HG03460 (cell line): ENCODE measurements around the gene PIK3AP1.
"Not testable (repeated sequence)": the region's sequence is repeated elsewhere in the genome, so short reads cannot be mapped to it uniquely, and the experiment has no call there.

Source experiments
- ATAC-seq: cut with Tn5 transposase; IDR thresholded peaks from one replicate; pipeline ENCODE4 v1.9.1; 2021; ENCODE audit not compliant: unreplicated experiment

The PIK3AP1 gene

DNA sequence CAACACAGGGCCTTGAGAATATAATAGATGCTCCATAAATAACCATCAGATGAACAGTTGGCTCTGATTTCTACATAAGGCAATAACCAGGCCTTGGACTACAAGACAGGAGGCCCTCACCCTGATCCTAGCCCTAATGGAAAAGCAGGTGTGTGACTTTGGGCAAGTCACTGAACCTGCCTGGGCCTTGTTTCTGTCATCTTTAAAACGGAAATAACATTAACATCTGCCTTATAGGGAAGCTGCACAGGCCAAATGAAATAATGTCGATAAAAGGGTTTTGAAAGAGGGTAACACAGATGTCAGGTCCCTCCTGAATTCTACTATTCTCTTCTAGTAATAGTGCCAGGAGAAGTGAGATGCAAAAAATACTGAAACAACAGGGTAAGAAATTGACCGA lies 20.7 kb downstream of the PIK3AP1 start:
- ATAC-seq = no peak

DNA sequence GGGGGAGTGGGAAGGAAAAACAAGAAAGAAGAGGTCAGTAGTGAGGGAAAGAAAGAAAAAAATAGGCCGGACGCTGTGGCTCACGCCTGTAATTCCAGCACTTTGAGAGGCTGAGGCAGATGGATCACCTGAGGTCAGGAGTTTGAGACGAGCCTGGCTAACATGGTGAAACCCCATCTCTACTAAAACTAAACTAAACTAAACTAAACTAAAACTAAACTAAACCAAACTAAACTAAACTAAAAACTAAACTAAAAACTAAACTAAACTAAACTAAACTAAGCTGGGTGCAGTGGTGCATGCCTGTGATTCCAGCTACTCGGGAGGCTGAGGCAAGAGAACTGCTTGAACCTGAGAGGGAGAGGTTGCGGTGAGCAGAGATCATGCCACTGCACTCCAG lies 22.0 kb downstream of the PIK3AP1 start:
- not testable (repeated sequence) for ATAC-seq

DNA sequence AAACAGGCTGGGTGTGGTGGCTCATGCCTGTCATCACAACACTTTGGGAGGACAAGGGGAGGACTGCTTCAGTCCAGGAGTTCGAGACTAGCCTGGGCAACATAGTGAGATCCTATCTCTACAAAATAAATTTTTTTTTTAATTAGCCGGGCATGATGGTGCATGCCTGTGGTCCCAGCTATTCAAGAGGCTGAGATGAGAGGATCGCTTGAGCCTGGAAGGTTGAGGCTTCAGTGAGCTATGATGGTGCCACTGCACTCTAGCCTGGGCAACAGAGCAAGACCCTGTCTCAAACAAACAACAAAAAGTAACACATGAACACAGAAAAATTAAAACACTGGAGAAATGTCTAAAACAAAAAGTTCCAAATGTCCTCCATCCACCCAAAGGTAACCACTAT lies 22.9 kb downstream of the PIK3AP1 start:
- no peak for ATAC-seq

DNA sequence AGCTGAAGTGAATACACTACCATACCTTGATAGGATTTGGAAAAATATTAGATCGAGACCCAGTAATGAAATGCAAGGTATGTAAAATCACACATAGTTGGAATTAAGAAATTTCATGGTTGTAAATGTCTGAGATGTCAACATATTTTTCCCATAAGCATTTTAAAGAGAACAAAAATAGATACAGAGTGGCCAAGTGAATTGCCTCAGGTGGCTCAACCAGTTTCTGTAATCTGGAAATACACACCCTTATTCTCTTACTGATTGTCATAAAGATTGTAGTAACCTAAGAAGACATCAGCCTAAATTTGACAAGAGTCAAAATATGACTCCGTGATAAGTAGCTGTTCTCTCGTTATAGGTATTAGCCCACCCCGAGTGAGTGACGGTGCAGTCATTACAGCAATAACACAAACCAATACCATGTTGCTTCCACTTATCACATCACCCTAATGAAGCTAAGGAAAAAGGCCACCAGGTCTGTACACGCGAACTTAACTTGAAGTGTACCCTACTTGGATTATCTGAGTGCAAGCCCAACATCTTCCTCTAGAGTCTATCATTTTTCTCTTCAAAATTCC lies 23.4 kb downstream of the PIK3AP1 start:
- ATAC-seq = no peak

DNA sequence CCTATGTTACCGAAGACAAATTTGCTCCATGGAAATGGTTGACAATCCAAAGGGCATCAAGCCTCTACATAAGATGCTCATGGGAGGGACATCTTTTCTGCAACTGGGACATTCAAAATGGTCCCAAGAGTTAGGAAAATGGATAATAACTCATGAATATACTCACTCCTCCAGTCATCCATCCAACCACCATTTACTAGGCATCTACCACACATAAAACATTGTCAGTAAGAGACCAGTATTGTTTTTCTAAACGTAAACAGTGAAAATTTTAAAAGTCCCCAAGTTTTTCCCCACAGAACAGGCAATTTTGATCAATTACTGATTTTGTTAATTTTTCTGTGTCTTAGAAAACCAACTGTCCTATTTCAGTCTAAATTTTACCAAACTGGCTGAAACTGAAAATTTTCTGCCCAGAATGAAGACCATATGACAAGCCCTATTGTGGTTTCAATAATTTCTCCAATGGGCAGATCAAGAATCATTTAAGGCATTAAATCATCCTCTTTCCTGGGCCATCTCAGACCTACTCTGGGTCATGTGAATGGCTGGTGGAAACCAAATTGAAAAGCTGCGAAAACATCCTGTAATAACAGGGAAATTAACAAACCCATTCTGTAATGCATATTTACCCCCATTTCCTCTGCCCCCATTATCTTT lies 24.2 kb downstream of the PIK3AP1 start:
- no peak for ATAC-seq

DNA sequence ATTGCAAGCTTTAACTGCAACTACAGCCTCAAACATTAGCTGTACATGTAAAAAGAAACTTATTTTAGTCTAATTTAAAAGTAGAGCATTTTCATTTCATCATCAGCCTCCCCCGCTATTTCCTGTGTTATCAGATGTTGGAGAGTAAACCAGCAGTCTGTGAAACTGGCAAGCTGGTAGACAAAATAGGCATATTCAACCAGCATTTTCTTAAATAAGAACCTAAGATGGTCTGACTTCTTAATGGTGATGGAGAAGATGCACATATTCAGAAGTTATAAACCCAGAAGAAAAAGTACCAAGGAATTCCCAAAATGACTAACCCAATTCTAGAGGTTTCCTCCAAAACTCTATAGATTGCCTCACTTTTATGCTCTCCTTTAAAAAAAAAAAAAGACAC lies 24.9 kb downstream of the PIK3AP1 start:
- ATAC-seq = no peak

DNA sequence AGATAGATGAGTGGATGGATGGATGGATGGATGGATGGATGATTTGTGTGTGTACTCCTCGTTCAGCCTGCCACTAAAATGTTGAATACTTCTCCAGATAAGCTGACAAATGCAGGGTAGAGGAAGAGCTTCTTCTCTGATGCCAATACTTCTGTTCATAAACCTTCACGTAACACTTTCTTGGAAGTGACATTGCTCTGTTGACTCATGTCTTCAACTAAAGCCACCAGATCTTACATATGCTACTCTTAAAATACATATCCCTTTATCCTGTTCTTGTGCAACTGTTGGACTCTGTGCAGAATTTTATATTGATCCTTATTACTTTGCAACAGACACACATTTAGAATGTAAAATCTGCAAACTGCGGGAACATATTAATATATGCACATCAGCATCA lies 26.9 kb downstream of the PIK3AP1 start:
- no peak for ATAC-seq

DNA sequence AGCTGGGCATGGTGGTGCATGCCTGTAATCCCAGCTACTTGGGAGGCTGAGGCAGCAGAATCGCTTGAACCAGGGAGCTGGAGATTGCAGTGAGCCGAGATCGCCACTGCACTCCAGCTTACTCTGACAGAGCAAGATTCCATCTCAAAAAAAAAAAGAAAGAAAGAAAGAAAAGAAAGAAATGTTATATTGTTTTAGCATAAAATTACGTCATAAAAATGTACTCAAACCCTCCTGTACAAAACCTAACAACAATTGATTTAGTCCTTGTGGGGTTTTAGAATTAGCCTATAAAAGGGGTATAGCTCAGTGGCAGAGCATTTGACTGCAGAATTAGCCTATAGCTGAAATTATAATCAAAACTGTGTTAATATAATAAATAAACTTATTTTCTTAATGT lies 27.9 kb downstream of the PIK3AP1 start:
- ATAC-seq = no peak

DNA sequence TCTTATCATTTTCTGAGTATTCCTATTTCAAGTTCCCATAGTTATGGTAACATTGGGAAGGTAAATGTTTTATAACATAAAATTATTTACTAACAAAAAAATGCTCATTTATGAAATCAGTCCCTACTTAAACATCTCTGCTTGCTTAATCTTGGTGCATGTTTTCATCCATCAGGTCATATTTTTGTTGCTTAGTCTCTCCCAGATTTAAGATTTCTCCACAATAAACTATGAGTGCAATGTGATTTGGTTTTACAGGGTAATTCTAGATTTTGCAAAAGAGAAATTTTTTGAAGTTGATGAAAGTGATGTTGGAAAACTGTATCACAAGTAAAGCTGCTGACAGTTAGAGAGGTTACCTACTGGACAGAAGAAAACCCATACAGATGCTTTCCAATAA lies 28.6 kb downstream of the PIK3AP1 start:
- ATAC-seq = no peak

DNA sequence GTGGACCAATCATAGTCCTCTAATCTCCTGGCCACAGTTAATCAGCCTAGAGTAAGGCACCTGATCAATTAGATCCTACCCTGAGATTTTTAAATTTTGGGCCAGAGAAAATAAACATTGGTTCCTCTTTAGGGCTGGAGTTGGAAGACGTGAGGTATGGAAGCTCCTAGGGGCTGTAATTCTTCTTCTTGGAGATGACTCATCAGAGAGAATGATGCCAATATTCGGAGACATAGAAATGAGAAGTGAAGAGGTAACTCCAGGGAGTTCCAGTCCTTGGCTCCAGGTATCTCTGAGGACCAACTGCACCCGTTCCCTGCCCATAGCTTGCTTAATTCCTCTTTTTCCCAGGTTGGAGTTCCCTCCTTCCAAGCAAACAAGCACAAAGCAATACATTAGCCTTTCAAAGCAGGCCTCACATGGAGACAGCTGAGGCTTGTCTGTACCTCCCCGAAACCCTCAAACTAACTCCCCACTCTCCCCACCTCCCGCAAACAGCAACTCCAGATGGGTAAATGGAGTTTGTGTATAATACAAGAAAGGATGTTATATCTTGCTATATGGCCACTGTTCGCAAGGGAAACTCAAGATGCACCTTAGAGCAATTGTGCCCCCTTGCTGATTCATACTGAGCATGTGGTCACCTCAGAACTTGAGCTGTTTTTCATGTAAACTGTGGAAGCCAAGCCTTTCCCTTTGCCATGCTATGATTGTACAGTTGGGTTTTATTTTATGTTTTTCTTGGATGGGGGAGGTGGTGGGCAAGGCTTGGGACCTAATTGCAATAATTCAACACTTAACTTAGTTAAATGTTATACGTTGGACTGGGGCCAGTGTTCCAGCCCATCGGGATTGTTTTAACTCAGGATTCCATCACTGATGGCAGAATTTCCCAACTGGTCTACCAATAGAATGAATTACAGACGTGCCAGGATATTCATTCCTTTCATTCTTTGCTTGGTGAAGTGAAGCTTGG lies 29.3 kb downstream of the PIK3AP1 start:
- ATAC-seq = no peak

DNA sequence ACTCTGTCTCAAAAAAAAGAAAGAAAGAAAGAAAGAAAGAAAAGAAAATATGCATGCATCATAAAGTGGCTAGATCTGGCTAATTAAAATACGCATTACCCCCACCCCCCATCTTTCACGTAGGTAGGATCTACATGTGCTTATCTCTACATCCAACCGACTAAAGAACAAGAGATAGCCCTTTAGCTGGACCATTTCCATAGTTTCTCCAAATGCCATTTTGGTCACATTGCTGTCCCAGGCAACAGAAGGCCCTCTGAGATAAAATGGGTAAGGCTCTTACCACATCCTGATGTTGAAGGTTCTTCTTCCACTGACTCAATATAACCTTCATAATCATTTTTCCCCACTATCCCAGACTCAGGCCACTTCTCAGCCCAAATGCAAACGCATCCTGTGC lies 31.5 kb downstream of the PIK3AP1 start:
- no peak for ATAC-seq

DNA sequence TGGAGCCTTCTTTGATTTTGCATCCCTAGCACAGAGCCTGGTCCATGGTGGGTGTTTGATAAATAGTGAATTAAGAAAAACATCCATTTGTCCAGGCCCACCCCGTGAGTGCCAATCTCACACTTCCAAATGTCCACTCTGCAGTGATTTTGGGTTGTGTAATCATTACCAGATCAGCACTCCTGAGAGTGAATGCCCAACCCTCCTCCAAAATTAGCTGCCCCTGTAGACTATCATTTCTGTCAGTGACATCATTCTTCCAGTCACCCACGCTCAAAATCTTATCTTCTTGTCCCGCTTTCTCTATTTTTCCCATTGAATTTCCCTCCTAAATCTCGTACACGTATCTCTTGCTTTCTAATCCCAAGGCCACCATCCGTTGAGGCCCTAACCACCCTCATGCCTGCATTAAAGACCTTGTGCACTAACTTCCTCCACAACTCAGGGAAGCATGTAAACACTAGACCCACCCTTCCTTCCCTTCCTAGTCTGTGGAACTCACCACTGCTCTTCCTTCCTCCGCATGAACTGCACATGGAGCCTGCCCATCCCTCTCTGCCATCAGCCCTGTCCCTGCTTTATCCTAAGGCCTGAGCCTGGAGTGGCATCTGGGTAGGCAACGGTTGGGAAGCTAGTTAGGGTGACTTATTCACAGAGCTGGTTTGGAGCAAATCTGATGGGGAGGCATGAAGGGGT lies 32.8 kb downstream of the PIK3AP1 start:
- no peak for ATAC-seq

DNA sequence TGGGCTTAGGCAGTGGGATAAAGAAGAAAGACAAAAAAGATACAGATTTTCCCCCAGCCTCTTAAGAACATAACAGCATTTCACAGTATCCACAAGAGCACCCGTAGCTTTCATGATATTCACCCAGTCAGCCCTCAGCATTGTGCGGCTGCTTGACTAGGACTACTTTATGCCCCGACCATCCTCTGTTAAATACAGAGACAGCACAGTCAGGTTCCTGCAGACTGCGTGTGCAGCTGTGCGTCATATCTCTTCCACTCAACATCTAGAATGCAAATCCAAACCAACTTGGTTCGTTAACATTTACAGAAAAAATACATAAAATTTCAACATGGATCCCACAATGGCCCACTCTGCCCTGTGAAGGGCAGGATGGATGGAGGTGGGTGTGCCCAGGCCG lies 33.8 kb downstream of the PIK3AP1 start:
- no peak for ATAC-seq

DNA sequence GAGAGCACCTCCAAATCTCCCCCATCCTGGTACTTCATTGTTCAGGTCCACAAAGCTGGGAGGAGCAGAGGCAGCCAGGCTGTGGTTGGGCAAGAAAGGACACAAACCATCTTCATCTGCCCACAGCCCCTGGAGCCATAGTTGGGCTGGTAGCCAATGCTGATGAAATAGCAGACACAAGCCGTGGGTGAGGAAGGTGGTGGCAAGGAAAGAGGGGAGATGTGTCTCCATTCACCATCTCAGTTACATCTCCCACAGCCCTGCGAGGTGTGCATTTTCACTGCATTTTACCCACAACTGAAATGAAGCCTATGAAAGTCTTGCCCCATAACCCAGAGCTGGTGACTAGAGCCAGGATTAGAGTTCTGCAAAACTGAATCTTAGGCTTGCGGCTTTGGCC lies 35.0 kb downstream of the PIK3AP1 start:
- ATAC-seq = no peak

DNA sequence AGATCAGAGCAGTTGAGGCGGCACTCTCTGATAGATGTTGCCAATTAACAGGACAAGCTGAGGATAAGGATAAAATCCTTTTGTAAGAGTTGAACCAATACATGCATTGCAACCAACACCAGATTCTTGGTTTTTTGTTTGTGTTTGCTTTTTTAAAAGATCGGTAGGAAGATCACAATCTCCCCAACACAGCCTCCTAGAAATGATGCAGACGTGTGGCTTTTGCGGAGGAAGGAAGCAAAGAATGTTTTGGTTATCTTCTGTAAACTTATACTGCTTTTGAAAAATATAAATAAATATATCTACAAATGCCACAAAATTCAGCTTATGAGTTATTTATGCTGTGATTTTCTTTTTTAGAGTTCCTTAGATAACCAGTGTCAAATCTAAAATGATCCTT lies 35.5 kb downstream of the PIK3AP1 start:
- ATAC-seq = no peak

DNA sequence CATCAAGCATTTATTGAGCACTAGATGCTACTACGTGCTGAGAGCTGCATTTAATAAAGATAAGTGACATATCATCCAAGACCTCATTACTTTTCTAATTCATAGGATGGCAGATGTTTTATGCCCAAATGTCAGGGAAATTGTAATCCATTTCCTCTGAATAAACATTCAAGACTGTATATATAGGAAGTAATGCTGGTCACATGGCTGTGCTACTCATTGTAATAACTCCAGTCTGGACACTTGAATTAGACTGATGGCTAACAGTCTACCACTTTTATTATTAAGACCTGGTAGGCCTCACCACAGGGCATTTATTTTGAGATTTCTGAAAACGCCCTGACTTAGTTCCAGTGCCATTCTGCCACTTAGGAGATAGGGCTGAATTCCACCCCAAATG lies 36.6 kb downstream of the PIK3AP1 start:
- no peak for ATAC-seq

DNA sequence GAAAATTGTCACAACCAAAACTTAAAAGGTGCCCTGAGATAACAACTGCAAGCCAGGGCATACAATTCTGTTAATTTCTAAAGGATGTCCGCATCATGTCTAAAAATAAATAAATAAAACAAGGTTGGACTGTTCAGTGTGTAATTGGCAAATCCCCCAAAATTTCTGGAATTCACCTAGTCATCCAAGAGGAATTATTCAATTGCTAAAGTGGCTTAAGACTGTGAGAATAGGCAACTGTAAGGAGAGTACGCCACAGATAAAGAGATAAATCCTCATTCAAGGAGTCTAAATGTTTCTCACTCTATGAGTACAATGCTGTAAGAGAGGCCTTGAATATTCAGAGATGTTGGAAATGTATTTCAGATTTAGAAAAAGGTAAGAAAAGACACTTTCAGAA lies 37.2 kb downstream of the PIK3AP1 start:
- ATAC-seq = no peak

DNA sequence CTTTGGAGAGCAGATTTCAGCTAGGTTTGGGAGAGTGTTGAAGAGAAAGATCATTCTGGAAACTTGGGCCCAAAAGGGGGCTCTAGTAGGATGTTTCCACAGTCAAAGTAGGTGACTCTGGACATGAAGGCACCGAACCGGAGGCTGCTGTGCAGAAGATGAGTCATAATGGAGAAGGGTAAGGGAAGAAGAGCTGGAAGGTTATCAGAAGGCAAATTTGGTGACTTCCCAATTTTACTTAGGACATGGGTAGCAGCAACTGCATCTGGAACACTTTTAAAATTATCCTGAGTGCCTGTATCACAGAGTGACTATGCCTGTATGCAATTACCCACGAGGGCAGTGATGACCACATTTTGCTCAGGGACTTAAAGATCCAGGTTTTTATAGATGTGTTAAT lies 38.8 kb downstream of the PIK3AP1 start:
- no peak for ATAC-seq

DNA sequence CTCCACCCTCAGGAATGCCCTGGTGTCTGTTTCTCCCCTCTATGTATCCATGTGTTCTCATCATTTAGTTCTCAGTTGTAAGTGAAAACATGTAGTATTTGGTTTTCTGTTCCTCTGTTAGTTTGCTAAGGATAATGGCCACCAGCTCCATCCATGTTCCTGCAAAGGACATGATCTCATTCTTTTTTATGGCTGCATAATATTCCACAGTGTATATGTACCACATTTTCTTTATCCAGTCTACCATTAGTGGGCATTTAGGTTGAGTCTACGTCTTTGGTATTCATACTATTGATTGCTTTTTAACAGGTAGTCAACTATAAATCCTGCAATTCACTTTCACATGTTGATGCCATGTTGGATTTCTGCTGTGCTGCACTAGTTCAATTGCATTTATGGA lies 39.9 kb downstream of the PIK3AP1 start:
- not testable (repeated sequence) for ATAC-seq

DNA sequence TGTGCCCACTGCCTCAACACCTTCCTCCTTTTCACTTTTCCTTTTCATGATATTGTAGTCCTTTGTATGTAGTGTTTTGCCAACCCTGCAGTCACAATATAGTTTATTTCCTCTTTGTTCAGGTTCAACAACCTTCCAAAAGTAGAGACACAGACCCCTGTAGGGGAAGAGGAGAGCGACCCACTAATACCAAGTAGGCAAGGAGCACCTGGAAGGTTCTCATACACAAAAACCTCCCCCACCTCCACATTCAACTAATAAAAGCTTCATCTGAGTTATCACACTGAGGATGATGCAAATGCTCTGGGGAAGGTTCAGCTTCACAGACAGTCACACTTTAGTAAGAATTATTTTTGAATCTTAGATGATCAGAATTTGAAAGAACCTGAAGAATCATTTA lies 41.6 kb downstream of the PIK3AP1 start:
- no peak for ATAC-seq

DNA sequence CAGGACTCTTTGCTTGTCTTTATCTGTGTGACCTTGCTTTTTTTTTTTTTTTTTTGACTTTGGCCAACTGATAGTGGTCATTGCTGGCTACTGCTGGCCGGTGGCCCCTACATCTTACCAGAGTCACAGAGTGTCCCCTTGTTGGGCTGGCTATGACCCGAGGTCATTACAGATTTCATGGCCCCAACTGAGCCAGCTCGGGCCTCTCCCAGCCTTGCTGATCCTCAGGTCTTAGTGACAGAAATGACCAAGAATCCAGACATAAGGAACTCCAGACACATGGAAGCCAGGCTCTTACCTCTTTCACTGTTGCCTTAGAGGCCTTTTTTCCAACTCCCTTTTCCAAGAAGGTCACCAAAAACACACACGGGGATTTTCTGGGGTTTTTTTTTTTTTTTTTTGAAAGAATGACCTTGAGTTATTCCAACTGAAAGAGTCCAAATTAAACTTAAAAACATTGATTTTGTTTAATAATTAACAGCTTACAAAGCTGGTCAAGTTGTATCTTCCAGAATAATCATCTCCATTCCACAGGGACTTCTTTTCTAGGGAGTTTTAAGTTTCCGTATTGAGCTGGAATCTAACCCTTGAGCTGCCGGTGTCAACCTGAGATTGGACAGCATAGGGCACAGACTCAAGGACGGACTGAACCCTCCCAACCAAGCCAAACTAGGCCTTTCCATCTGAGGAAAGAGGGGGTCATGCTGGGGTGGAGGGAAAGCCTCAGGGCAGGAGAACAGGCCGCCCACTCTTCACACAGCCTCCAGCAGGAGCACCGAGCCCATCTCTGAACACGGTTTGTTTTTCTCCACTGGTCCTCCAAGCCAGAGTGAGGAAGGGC lies 43.8 kb downstream of the PIK3AP1 start:
- ATAC-seq = no peak
